IPS DF 19.7 (cell line): ENCODE measurements around the gene PDGFC.
A peak's percentile ranks its signal among the peaks of the same experiment; 100 is the strongest.
"Not testable (repeated sequence)": the region's sequence is repeated elsewhere in the genome, so short reads cannot be mapped to it uniquely, and the experiment has no call there.

Experiments used
- DNase-seq: peaks from one replicate; pipeline ENCODE4 v3.0.0-alpha.2; 2013; ENCODE audit warnings: low read depth, low spot score

Gene PDGFC

DNA sequence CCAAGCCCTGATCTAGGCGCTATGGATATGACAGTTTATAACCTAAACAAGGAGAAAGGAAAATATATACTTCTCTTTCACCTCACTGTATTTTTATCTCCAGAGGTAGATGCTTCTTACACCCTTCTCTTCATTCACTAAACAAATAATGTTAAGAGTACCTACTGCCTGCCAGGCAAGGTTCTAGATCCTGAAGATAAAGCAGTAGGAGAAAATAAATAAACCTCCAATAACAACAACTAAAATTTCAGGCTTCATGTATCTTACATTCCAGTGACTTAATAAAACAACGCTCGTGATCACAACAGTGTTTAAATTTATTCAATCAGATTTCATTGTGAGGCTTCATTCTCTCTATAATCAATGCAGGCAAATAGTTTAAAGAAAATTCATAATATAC, 20.7 kb downstream of the PDGFC start:
- DNase-seq, result no peak

DNA sequence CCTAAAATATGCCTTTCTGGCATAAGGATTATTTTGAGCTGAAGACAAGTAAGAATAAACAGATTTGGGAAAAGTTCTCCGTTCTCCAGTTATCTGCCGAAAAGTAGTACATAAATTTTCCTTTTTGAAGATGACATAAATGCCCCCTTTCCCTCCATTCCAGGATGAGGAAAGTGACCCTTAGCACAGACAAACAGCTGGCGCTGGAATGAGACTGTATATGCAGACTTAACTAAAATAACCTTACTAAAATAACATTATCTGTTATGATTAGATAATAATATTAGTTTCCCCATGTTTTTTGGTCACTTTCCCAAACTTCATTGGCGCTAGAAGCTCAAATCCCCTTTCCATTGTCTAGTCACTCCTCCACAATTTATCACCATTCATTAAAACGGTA, 21.5 kb downstream of the PDGFC start:
- DNase-seq, result no peak

DNA sequence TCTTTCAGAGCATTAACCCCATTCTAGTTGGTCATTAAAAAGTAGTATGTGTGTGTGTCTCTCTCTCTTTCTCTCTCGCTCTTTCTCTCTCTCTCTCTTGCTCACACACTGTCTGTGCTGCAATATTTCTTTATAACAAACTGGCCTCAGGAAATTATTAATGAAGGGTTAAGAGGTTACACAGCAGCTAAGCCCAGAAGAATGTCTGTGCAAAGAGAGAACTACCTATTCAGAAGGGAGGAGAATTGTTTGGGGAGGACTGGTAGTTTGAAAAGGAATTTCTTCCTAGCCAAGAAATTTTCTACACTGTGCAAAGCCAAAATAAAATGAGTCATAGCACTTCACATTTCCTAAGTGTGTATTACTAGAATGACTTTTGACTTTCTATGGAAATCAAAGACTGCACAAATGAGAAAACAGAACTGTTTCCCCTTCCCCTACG, 22.2 kb downstream of the PDGFC start:
- DNase-seq, result no peak

DNA sequence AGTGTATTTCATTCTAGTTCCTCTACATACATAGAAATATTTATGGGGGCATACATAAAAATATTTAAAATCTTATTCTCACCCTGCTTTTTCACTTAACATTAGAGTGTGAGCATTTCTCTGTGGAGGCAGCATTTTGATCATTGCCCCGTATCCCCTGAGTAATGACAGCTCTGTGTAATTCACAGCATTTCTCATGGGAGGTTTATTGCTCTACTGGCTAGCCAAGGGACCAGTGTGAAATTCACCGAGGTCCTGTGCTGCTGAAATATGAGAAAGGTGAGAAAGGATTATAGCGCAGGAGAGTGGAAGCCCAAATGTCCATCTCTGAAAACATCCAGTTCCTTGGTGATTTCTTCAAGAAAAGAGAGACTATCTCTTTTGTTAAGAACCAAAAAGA, 22.9 kb downstream of the PDGFC start:
- DNase-seq, result no peak

DNA sequence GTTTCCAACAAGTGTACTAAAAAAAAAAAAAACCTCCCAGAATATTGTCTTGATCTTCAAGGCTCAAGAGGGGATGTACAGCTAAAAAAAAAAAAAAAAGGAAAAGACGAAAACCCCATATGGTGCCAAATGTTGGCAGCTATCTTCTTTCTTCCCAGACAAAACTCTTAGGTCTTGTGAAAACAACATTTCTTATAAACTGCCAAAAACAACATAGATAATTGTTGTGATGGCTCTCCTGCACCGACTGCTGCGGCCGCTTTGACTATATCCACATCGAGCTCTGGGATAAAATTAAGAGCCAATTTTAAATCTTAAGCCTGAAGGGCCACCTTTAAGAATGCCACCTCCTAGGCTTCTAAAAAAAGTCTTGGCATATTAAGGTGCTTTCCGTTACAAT, 23.5 kb downstream of the PDGFC start:
- DNase-seq, result no peak

- DNase-seq, result no peak
Measured at GRCh38 chr4:156946516-156947424, 24.8 kb downstream of the PDGFC start.

- no peak for DNase-seq
Measured at GRCh38 chr4:156945532-156945931, 26.1 kb downstream of the PDGFC start.

- no peak for DNase-seq
Measured at GRCh38 chr4:156942991-156943390, 28.6 kb downstream of the PDGFC start.

GRCh38 chr4:156941940-156942548, 29.6 kb downstream of the PDGFC start:
- peak; percentile 33 for DNase-seq

- no peak for DNase-seq
Measured at GRCh38 chr4:156939801-156940200, 31.8 kb downstream of the PDGFC start.

DNA sequence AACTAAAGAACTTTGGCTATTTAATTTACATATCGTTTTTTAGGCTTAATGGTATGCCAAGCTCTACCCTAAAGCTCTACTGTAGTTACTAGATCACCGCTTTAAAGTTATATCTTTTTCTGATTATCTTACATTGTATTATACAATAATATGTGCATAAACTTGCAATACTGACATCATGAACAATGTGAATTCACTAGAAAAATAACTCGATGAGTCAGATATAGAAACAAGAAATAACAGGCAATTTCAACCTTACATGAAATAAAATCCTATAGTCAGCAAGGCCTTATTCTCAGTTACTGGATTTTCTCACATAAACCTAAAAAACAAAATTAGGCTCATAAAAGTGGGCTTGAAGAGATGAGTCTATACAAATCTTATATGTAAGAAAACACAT, 32.5 kb downstream of the PDGFC start:
- DNase-seq, result no peak

GRCh38 chr4:156934259-156934635, 37.4 kb downstream of the PDGFC start:
- DNase-seq, result no peak

- no peak for DNase-seq
Measured at GRCh38 chr4:156933633-156934258, 37.9 kb downstream of the PDGFC start.

GRCh38 chr4:156932360-156932759, 39.2 kb downstream of the PDGFC start:
- not testable (repeated sequence) for DNase-seq

DNA sequence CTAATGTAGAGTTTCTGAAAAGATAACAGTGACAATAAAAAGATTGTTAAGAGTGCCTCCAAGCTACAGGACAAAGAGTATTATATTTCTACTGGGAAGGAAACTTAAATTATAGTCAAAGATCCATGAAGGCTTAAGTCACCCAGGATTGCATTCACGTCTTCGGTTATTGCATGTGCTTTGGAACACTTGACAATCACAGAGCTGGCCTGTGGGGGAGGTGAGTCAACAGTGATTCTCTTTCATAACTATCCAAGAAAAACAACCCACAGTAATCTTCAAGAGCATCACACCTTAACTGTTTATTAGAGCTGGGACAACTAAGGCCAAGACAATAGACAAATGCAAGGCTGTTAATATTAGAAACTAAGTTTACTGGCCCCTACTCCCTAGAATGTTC, 40.3 kb downstream of the PDGFC start:
- DNase-seq, result no peak

DNA sequence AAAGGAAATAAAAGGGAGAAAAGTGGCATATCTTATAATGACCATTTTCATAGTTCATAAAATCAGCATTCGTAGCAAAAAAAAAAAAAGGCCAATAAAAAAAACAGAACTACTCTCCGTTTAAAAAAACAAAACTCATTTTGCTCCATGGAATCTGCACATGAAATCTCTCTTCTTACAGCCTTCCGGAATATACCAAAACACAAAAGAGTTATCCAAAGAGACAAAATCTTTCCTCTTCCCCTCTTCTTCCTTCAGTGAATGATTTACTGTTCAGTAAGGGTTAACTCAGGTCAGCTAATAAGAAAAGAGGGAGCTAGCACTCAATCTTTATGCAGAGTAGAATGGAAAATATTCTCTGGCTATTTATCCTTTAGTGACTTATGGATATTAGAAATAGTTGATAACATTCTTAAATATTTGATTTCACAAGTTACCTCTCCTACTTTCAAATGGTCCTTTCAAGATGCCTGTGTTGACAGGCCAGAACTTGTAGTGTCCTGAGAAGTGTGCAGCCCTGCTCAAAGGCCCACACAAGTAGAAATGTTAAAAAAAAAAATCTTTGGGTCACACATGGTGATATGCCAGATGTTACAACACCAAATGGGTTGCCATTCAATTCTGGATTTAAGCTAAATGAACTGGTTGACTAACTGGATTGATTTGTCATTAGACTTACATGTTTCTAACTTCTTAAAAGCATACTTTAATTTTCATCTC, 42.1 kb downstream of the PDGFC start:
- DNase-seq, result no peak

DNA sequence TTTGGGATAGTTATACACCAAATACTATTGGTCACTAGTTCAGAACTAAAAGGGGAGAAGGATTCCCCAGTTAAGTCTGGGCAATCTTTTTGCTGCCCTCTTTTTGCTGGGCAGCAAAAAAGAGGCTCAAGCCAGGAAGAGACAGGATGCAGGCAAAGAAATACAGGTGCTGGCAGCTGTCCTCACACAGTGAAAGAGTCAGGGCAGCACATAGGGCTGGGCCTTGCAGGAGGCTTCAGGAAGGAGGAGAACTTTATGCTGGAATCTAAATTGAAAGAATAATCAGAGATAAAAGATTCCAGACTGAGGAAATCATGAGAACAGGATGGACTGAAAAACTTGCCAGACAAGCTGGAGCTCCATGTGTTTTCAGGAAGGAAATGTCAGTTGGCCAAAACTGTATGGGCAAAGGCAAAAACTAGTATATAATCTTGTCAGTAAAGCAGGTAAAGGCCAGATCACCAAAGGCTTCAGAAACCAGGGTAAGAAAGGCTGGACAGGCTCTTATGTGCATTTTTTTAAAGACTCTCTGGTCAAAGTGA, 46.8 kb downstream of the PDGFC start:
- DNase-seq, result no peak

DNA sequence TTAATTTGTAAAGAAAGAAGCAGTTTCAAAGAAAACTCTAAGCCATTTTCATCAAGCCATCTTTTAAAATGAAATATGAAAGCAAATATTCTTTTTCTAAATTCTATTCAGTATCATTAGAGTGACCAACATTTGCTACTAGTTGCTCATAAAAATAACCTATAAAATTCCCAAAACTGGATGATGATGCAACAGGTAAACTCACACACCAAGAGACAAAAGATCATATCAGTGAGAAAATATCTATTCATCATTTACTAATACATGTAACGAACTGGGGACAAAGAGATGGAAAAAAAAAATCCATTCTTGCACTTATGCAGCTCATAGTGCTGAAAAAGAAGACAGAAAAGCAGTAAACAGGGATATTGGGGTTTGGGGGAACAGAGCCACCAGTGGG, 48.1 kb downstream of the PDGFC start:
- no peak for DNase-seq

GRCh38 chr4:156915221-156915620, 56.4 kb downstream of the PDGFC start:
- no peak for DNase-seq

- no peak for DNase-seq
Measured at GRCh38 chr4:156913234-156913633, 58.4 kb downstream of the PDGFC start.

- DNase-seq, result no peak
Measured at GRCh38 chr4:156909010-156909409, 62.6 kb downstream of the PDGFC start.

- no peak for DNase-seq
Measured at GRCh38 chr4:156906325-156906724, 65.3 kb downstream of the PDGFC start.
